Measurements from ENCODE around the gene INF2.

INF2 gene

DNA sequence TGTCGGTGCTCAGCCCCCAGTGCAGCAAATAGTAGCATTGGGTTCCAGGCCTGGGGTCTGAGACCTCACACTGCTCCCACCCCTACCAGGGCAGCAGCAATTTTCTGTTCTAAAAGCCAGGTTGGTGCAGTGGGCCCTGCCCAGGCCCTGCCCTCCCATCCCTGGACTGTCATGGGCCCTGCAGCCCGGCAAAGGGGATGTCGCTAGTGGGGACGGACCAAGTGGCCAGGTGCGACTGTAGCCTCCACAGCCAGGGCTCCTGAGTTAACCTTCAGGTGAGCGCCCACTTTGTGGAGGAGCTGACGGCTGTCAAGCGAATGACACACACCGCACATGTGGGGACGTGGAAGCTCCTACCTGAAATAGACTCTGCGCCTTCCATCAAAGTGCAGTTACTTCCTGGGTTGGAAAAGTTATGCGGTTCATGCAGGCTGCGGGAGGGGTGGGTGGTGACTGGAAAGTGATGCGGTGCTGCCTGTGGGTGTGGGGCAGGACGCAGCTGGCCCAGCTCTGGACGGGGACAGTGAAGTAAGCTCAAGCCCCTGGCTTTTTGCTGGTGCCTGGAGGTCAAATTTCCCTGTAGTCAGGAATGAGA lies 1.5 kb downstream of the INF2 start:
- TF ChIP-seq TAF1 (IDR thresholded peaks at IDR 0.05; ENCODE audit: low read depth) (no peak), ZBTB7A (IDR thresholded peaks at IDR 0.05; ENCODE audit: low read depth) (no peak), EGR1 (IDR thresholded peaks at IDR 0.05) (no peak), RAD21 (IDR thresholded peaks at IDR 0.05; ENCODE audit: low read depth) (no peak), EP300 (IDR thresholded peaks at IDR 0.05; ENCODE audit: borderline replicate concordance) (no peak), CREB1 (IDR thresholded peaks at IDR 0.05; ENCODE audit: low read depth) (no peak), TCF12 (IDR thresholded peaks at IDR 0.05; ENCODE audit: low read depth) (0 out of 2 replicates have a peak, but pooled peaks have one; percentile 15)
- TF ChIP-seq, protein P1, sequence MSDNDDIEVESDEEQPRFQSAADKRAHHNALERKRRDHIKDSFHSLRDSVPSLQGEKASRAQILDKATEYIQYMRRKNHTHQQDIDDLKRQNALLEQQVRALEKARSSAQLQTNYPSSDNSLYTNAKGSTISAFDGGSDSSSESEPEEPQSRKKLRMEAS (IDR thresholded peaks at IDR 0.05): no peak

DNA sequence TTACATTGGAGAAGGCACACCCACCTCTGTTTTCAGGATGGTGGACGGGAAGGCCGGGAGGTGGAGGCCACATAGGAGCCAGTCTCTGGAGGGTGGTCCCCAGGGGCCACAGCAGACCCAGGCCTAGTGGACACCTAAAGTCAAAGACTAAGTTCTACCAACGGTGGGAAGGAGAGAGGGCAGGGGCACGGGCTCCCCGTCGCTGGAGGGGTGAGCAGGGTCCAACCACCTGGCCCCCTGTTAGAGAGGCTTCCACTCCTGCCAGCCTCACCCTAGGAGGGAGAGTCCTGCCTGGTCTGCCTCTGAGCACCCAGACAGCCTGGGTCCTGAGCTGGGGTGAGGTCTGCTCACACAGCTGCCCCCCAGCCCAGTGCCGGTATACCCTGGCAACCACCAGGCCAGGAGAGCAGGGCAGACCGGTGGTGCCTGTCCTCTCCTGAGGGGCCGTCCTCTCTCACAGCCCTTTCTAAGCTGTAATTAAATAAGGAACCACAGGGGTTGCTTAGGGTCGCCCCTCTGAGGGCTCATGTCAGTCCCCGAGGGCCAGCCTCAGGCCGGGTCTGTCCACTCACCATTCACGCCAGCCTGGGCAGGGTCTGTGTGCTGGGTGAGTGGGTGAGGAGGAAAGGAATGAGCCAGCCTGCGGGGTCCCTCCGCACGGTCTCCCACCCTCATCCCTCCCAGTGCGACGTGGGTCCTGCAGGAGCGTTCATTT lies 2.3 kb downstream of the INF2 start:
- no peak for TF ChIP-seq EGR1 (IDR thresholded peaks at IDR 0.05)
- no peak for TF ChIP-seq RAD21 (IDR thresholded peaks at IDR 0.05; ENCODE audit: low read depth)

DNA sequence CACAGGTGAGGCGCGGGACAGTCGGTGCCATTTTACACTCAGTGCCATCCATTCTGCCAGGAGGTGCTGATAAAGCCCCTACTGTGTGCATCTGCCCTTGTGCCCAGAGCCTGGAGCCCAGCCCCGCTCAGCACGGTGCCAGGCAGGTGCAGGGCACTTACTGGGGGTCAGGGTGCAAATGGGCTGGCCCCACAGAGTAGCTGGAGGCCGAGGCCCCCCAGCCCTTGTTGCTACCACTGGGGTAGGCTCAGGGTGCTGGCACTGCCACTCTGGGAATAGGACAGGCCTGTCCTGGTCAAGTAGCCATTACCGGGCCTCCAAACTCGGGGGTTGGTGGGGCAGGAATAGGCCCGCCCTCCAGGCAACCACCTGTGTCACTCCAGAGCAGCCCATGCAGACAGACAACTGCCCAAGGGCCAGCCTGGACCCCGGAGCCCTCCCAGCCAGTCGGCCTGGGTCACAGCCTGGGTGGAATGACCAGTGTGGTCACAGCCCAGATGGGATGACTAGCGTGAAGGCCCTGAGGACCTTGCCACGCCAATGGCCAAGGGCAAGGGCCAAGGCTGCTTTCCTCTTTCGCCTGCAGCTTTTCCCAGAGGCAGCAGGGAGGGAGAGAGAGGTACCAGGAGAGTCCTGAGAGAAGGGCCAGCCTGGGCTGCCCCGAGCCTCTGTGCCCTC lies 3.0 kb downstream of the INF2 start:
- TF ChIP-seq CREB1 (IDR thresholded peaks at IDR 0.05; ENCODE audit: low read depth) (no peak), EP300 (IDR thresholded peaks at IDR 0.05; ENCODE audit: borderline replicate concordance) (no peak), CEBPB (IDR thresholded peaks at IDR 0.05) (no peak), NFIC (IDR thresholded peaks at IDR 0.05) (no peak), RAD21 (IDR thresholded peaks at IDR 0.05; ENCODE audit: low read depth) (no peak), TAF1 (IDR thresholded peaks at IDR 0.05; ENCODE audit: low read depth) (no peak), YY1 (IDR thresholded peaks at IDR 0.05; ENCODE audit: low read depth) (no peak), ZBTB7A (IDR thresholded peaks at IDR 0.05; ENCODE audit: low read depth) (no peak), EGR1 (IDR thresholded peaks at IDR 0.05) (no peak), FOXM1 (IDR thresholded peaks at IDR 0.05; ENCODE audit: borderline replicate concordance, low read depth) (no peak), TEAD4 (IDR thresholded peaks at IDR 0.05) (no peak), TCF12 (IDR thresholded peaks at IDR 0.05; ENCODE audit: low read depth) (no peak)
- TF ChIP-seq, protein P2, sequence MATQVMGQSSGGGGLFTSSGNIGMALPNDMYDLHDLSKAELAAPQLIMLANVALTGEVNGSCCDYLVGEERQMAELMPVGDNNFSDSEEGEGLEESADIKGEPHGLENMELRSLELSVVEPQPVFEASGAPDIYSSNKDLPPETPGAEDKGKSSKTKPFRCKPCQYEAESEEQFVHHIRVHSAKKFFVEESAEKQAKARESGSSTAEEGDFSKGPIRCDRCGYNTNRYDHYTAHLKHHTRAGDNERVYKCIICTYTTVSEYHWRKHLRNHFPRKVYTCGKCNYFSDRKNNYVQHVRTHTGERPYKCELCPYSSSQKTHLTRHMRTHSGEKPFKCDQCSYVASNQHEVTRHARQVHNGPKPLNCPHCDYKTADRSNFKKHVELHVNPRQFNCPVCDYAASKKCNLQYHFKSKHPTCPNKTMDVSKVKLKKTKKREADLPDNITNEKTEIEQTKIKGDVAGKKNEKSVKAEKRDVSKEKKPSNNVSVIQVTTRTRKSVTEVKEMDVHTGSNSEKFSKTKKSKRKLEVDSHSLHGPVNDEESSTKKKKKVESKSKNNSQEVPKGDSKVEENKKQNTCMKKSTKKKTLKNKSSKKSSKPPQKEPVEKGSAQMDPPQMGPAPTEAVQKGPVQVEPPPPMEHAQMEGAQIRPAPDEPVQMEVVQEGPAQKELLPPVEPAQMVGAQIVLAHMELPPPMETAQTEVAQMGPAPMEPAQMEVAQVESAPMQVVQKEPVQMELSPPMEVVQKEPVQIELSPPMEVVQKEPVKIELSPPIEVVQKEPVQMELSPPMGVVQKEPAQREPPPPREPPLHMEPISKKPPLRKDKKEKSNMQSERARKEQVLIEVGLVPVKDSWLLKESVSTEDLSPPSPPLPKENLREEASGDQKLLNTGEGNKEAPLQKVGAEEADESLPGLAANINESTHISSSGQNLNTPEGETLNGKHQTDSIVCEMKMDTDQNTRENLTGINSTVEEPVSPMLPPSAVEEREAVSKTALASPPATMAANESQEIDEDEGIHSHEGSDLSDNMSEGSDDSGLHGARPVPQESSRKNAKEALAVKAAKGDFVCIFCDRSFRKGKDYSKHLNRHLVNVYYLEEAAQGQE (IDR thresholded peaks at IDR 0.05; ENCODE audit: low read depth): no peak
- TF ChIP-seq, protein P3, sequence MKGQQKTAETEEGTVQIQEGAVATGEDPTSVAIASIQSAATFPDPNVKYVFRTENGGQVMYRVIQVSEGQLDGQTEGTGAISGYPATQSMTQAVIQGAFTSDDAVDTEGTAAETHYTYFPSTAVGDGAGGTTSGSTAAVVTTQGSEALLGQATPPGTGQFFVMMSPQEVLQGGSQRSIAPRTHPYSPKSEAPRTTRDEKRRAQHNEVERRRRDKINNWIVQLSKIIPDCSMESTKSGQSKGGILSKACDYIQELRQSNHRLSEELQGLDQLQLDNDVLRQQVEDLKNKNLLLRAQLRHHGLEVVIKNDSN (IDR thresholded peaks at IDR 0.05): no peak
- TF ChIP-seq, protein P1 (IDR thresholded peaks at IDR 0.05): no peak

DNA sequence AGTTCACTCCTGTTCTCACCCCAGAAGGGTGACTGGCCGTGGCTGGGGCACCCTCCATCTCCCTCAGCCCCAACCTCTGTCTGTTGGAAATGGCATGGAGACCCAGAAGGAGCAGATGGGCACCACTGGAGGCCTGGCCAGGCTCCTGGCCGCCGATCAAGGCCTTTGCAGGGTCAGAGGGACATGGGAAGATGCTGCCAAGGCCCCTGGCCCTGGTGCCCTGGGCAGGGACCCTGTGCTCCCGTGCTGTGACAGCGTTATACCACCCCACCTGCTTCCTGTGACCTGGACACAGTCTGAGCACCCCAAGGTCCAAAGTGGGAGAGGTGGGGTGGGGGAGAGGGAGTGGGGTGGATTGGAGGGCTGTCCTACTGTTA lies 3.5 kb downstream of the INF2 start:
- TF ChIP-seq YY1 (IDR thresholded peaks at IDR 0.05; ENCODE audit: low read depth): no peak
- TF ChIP-seq EP300 (IDR thresholded peaks at IDR 0.05; ENCODE audit: borderline replicate concordance): no peak
- TF ChIP-seq, protein P3 (IDR thresholded peaks at IDR 0.05): no peak
- no peak for TF ChIP-seq TCF12 (IDR thresholded peaks at IDR 0.05; ENCODE audit: low read depth)
- TF ChIP-seq, protein P2 (IDR thresholded peaks at IDR 0.05; ENCODE audit: low read depth): no peak
- TF ChIP-seq NFIC (IDR thresholded peaks at IDR 0.05): no peak
- no peak for TF ChIP-seq TAF1 (IDR thresholded peaks at IDR 0.05; ENCODE audit: low read depth)
- no peak for TF ChIP-seq EGR1 (IDR thresholded peaks at IDR 0.05)
- no peak for TF ChIP-seq ZBTB7A (IDR thresholded peaks at IDR 0.05; ENCODE audit: low read depth)
- TF ChIP-seq, protein P1 (IDR thresholded peaks at IDR 0.05): no peak
- TF ChIP-seq CEBPB (IDR thresholded peaks at IDR 0.05): no peak
- TF ChIP-seq CREB1 (IDR thresholded peaks at IDR 0.05; ENCODE audit: low read depth): no peak
- TF ChIP-seq RAD21 (IDR thresholded peaks at IDR 0.05; ENCODE audit: low read depth): no peak
- no peak for TF ChIP-seq FOXM1 (IDR thresholded peaks at IDR 0.05; ENCODE audit: borderline replicate concordance, low read depth)
- no peak for TF ChIP-seq TEAD4 (IDR thresholded peaks at IDR 0.05)

Measured in Ishikawa (cell line).